ENCODE results near the gene RNF150.

- TF ChIP-seq GATA3 (IDR thresholded peaks at IDR 0.05; ENCODE audit: low read depth, low read length) (no peak), GATA2 (IDR thresholded peaks at IDR 0.05; ENCODE audit: low read depth, low read length) (no peak)
Observed at GRCh38 chr4:141098163-141098562, 35.1 kb downstream of the RNF150 start.

All from SH-SY5Y (cell line).